H54 (cell line): ENCODE data around the gene APOC3.

Experiments used
- DNase-seq: peaks from one replicate; pipeline ENCODE4 v3.0.0; 2011; ENCODE audit warnings: low spot score, mixed read lengths; ENCODE audit not compliant: insufficient read length
- FAIRE-seq: peaks from 3 replicates; lab custom pipeline; 2011; peaks lifted over from hg19 to GRCh38; lab: Jason Lieb, UNC
- POLR2A ChIP-seq: IDR thresholded peaks from 2 replicates; pipeline ENCODE4 v1.6.1; 2011; ENCODE audit warnings: low read depth, mild to moderate bottlenecking, low read length

The APOC3 gene

GRCh38 chr11:116840746-116841296, 11.1 kb downstream of the APOC3 start:
- no peak for TF ChIP-seq POLR2A
- FAIRE-seq, result no peak
- DNase-seq, result no peak

GRCh38 chr11:116842117-116842516, 12.4 kb downstream of the APOC3 start:
- FAIRE-seq, result no peak
- DNase-seq, result no peak
- no peak for TF ChIP-seq POLR2A

DNA sequence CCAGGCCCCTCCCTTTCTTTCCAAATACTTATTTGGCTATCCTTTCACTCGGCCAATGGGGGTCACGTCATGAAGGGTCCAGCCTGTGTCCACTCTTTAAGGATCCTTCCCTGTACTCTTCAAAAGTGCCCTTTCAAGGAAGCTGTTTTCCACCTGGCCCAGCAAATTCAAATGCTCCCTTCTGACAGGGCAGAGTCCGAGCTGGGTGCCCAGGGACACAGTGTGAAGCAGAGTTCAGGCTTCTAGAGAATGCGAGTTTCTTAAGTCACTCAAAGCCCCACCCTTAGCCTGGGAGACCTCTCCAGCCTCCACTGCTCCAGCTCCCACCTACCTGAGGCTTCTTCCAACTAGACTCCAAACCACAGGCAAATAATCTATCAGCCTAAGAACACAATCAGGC, 13.2 kb downstream of the APOC3 start:
- no peak for DNase-seq
- TF ChIP-seq POLR2A, result no peak

GRCh38 chr11:116843661-116844060, 14.0 kb downstream of the APOC3 start:
- DNase-seq (no peak), FAIRE-seq (no peak)
- no peak for TF ChIP-seq POLR2A

More for the DNA sequence above, 13.2 kb downstream of the APOC3 start:
- FAIRE-seq, result no peak

DNA sequence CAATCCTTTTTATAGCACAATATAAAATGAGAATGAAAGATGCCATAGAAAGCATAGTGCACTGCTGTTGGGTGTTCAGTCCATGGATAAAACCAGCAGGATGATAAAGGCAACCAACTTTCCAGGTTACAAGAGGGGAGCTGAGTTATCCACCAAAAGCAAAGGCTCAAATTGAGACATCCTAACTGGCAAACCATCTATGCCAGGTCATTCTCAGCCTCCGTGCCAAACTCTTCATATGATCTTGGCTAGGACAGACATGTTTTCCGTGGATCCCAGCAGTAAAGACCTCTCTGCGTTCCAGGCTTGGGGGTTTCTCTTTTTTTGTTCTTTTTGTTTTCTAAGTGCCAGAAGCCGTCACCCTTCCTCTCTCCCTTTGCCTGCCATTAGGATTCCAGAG, 15.0 kb downstream of the APOC3 start:
- DNase-seq (no peak), FAIRE-seq (no peak)
- TF ChIP-seq POLR2A, result no peak

GRCh38 chr11:116847612-116848011, 17.9 kb downstream of the APOC3 start:
- no peak for TF ChIP-seq POLR2A

GRCh38 chr11:116849060-116849459, 19.4 kb downstream of the APOC3 start:
- FAIRE-seq (no peak), DNase-seq (no peak)
- no peak for TF ChIP-seq POLR2A

More at GRCh38 chr11:116847612-116848011, 17.9 kb downstream of the APOC3 start:
- no peak for FAIRE-seq
- no peak for DNase-seq

DNA sequence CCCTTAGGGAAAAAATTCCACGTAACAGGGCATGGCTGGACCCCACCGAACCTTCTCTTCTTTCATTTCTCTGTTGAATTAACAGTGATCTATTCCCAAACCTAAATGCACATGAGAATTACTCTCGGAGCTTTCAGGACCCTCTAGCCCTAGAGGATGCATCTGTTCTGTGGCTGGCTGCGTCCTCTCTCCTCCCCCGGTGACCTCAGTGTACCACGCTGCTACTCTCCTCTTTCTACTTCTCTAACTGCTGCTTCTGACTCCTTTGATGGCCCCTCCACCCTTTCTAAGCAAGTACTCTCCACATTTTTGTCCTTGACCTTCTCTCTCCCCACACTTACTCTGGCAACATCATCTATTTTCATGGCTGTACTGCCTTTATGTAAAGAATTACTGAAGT, 19.8 kb downstream of the APOC3 start:
- no peak for FAIRE-seq
- no peak for TF ChIP-seq POLR2A

GRCh38 chr11:116851626-116852025, 21.9 kb downstream of the APOC3 start:
- FAIRE-seq, result no peak
- no peak for TF ChIP-seq POLR2A
- no peak for DNase-seq

More for the DNA sequence above, 19.8 kb downstream of the APOC3 start:
- no peak for DNase-seq

- FAIRE-seq, result peak; percentile 11
Measured at GRCh38 chr11:116852261-116853031, 22.7 kb downstream of the APOC3 start.

DNA sequence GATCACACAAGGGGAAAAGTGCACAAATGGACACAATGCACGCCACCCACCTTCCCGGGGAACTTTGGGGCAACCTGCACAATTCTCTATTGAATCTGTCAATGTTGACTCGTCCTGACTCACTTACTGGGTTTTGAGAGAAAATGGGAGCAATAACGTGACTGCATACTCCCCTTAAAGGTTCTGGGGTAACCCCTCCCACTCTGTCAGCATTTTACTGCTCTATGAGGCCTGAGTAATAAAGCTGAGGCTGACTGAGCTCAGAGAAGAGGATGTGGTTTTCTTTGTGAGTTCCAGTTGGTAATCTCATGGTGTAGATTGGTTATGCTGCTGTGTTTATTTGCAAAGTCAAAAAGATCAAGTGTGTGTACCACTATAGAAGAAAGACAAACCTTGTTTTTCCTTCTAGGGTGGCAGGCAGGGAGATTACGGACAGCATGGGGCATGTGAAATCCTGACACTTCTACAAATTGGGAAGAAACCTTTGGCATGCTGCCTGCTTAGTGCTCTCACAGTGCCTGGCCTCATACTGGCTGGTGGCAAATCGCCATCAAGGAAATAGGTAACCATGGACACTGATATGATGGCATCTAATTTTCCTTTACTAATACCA, 23.9 kb downstream of the APOC3 start:
- no peak for TF ChIP-seq POLR2A
- DNase-seq (peak; percentile 66), FAIRE-seq (peak; percentile 93)

More at GRCh38 chr11:116852261-116853031, 22.7 kb downstream of the APOC3 start:
- TF ChIP-seq POLR2A, result no peak
- no peak for DNase-seq

DNA sequence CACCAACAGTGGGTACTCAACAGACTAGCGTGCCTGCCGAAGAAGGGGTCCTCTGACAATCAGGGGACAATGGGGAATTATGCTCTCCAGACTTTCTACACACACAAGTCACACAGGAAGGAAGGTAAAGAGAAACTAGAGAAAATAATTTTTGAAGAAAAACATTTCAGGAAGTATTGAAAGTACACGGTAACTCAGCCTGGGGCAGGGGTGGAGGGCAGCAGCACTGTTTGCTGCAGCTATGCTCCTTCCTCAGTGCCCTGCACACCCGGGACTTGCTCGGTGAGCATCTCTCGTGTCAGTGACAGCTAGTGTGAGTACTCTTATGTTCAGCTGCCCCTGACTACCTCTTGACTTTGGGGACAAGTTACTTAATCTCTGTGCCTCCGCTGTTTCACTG, 25.7 kb downstream of the APOC3 start:
- DNase-seq, result no peak
- FAIRE-seq, result no peak

GRCh38 chr11:116856423-116856822, 26.7 kb downstream of the APOC3 start:
- DNase-seq, result no peak
- FAIRE-seq, result no peak
- TF ChIP-seq POLR2A, result no peak

More for the DNA sequence above, 25.7 kb downstream of the APOC3 start:
- TF ChIP-seq POLR2A, result no peak

- no peak for DNase-seq
Measured at GRCh38 chr11:116857316-116857715, 27.6 kb downstream of the APOC3 start.

More at GRCh38 chr11:116857316-116857715, 27.6 kb downstream of the APOC3 start:
- no peak for FAIRE-seq
- no peak for TF ChIP-seq POLR2A
